Tibial artery (tissue), 4 donors: ENCODE measurements around the gene ARHGAP9.
"Not testable (repeated sequence)": the region's sequence is repeated elsewhere in the genome, so short reads cannot be mapped to it uniquely, and the experiment has no call there.

Experiments used
- DNase-seq, 2 donors: peaks; one replicate each; pipeline ENCODE4 v3.0.0-alpha.2; 2019
- H3K27ac ChIP-seq, 2 donors: fragments of 200-600 bp; sonication (generic) in 1 of 2; 1 replicate in 1 of 2; 2 replicates in 1 of 2; pipeline ENCODE4 v1.5.1; 2018 to 2019; ENCODE audit warnings: mild to moderate bottlenecking in 1 of 2
- H3K27me3 ChIP-seq, 2 donors: fragments of 200-600 bp; sonication (generic) in 1 of 2; one replicate each; pipeline versions ENCODE4 v1.5.1 to v1.6.0; 2016 to 2019
- H3K36me3 ChIP-seq, 3 donors: fragments of 200-600 bp; sonication (generic) in 2 of 3; one replicate each; pipeline ENCODE4 v1.5.1; 2016 to 2019; ENCODE audit warnings: mild to moderate bottlenecking in 2 of 3
- H3K4me1 ChIP-seq, 4 donors: fragments of 200-600 bp; sonication (generic) in 2 of 4; 1 replicate in 3 of 4; 2 replicates in 1 of 4; pipeline ENCODE4 v1.5.1; 2016 to 2019
- H3K4me3 ChIP-seq, 2 donors: fragments of 200-600 bp; sonication (generic) in 1 of 2; 1 replicate in 1 of 2; 2 replicates in 1 of 2; pipeline ENCODE4 v1.5.1; 2018 to 2019; ENCODE audit warnings: mild to moderate bottlenecking in 2 of 2
- H3K9me3 ChIP-seq, 3 donors: fragments of 200-600 bp; sonication (generic) in 1 of 3; one replicate each; pipeline ENCODE4 v1.5.1; 2016 to 2019
- intact Hi-C: fragments of 100-400 bp; cut with DNase I; formaldehyde crosslinking; loops from one replicate; pipeline ENCODE4 v1.15.0; 2023; ENCODE audit warnings: low total_unique reads
- TF ChIP-seq, protein P1 (sequence below), 2 experiments: fragments of 200-600 bp in 1 of 2; fragments of 450-650 bp in 1 of 2; IDR thresholded peaks; one replicate each; pipeline ENCODE4 v1.5.1; 2017 to 2019; ENCODE audit warnings: antibody characterized with exemption in 2 of 2, mild to moderate bottlenecking in 1 of 2, moderate library complexity in 1 of 2

Gene ARHGAP9

DNA sequence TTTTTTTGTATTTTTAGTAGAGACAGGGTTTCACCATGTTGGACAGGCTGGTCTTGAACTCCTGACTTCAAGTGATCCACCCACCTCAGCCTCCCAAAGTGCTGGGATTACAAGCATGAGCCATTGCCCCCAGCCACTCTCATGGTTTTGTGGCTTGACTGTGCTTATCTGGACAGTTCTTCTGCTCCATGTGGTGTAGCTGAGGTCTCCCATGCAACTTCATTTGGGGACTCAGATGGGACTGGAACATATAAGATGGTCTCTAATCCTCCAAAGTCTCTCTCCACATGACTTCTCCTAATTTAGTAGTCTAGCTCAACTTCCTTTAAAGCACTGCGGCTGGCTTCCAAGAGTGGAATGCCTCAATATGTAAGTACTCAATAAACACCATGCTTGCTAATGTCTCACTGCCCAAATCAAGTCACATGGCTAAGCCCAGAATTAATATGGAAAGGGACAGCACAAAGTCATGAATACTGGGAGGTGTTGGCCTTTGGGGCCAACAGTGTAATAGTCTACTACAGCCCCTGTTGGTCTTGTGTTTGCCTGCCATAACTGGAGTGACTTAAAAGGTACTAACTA, 37.7 kb downstream of the ARHGAP9 start:
- no peak for DNase-seq
- Histone ChIP-seq H3K36me3 (no peaks in the 10 kb centered on the region), H3K9me3 (no peaks in the 10 kb centered on the region), H3K27ac (no peak overlapping the region), H3K27me3 (no peaks in the 10 kb centered on the region), H3K4me1 (no peaks in the 10 kb centered on the region), H3K4me3 (no peak overlapping the region)
- intact Hi-C loops = no loop called here
- TF ChIP-seq, protein P1, sequence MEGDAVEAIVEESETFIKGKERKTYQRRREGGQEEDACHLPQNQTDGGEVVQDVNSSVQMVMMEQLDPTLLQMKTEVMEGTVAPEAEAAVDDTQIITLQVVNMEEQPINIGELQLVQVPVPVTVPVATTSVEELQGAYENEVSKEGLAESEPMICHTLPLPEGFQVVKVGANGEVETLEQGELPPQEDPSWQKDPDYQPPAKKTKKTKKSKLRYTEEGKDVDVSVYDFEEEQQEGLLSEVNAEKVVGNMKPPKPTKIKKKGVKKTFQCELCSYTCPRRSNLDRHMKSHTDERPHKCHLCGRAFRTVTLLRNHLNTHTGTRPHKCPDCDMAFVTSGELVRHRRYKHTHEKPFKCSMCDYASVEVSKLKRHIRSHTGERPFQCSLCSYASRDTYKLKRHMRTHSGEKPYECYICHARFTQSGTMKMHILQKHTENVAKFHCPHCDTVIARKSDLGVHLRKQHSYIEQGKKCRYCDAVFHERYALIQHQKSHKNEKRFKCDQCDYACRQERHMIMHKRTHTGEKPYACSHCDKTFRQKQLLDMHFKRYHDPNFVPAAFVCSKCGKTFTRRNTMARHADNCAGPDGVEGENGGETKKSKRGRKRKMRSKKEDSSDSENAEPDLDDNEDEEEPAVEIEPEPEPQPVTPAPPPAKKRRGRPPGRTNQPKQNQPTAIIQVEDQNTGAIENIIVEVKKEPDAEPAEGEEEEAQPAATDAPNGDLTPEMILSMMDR (IDR thresholded peaks at IDR 0.05) = no peak

DNA sequence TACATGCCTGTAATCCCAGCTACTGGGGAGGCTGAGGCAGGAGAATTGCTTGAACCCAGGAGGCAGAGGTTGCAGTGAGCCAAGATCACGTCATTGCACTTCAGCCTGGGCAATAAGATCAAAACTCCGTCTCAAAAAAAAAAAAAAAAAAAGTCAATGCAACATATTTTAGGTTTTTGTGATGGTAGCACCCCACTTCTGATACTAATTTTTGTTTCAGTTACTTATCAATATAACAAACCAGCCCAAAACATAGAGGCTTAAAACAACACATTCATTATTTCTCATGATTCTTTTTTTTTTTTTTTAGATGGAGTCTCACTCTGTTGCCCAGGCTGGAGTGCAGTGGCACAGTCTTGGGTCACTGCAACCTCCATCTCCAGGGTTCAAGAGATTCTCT, 38.3 kb downstream of the ARHGAP9 start:
- DNase-seq, H3K9me3 ChIP-seq, H3K36me3 ChIP-seq, H3K4me3 ChIP-seq, H3K27ac ChIP-seq, H3K4me1 ChIP-seq, intact Hi-C loops, H3K27me3 ChIP-seq: not testable (repeated sequence)

DNA sequence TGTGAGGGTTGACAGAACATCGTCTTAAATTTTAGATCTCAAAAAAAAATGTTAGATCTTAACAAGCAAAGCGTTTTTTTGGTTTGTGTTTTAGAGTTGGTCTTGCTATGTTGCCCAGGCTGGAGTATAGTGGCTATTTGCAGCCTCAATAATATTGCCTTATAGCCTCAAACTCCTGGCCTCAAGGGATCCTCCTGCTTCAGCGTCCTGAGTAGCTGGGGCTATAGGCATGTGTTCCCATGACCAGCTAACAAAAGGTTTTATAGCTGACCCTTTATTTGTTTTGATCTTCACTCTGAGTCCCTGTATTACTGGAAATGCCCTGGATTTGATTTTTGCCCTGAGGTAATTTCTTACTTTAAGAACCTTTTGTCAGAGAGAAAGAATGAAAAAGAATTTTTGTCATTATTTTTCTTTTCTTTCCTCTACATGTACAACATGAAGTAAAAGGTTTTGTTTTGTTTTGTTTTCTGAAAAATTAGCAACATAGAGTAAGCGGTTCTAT, 39.9 kb downstream of the ARHGAP9 start:
- Histone ChIP-seq H3K36me3 (no peaks in the 10 kb centered on the region), H3K4me1 (no peaks in the 10 kb centered on the region), H3K9me3 (no peaks in the 10 kb centered on the region), H3K27ac (no peak overlapping the region), H3K4me3 (no peak overlapping the region), H3K27me3 (no peaks in the 10 kb centered on the region)
- TF ChIP-seq, protein P1 (IDR thresholded peaks at IDR 0.05) = no peak
- intact Hi-C loops = no loop called here
- no peak for DNase-seq

DNA sequence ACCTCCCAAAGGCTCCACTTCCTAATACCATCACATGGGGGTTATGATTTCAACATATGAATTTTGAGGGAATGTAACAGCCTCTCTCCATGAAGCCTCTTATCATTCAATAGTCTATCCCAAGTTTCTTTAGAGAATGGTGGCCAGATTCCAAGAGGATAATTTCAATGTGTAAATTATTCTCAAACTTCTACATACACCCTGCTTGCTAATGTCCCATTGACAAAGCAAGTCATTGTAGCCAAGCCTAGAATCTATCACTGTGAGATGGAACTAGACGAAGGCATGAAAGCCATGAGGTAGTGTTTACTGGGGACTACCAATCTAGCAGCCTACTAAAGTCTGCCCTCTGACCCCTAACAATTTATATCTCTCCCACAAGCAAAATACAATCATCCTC, 41.3 kb downstream of the ARHGAP9 start:
- H3K27me3 ChIP-seq = no peaks in the 10 kb centered on the region
- TF ChIP-seq, protein P1 (IDR thresholded peaks at IDR 0.05) = no peak
- intact Hi-C loops = no loop called here
- H3K27ac ChIP-seq = no peak overlapping the region
- H3K4me3 ChIP-seq = no peak overlapping the region
- no peaks in the 10 kb centered on the region for H3K36me3 ChIP-seq
- H3K4me1 ChIP-seq = no peaks in the 10 kb centered on the region
- H3K9me3 ChIP-seq = no peaks in the 10 kb centered on the region
- DNase-seq = no peak

DNA sequence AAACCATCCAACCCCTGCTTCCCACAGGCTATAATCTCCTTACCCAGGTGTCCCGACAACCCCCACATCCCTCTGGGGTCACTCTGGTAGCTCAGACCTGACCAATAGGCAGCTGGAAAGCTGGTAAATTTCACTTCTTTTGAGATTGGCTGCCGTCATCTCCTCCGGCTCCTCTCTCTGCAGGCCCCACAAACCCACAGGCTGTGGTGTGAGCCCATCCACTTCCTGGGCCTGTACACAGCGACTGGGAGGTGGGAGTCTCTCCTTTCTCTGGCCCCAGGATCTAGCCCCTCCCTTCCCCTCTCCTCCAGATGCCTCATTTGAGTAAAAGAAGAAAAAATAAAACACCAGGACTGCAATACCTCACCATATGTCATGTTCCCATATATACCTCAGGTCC, 44.4 kb downstream of the ARHGAP9 start:
- H3K36me3 ChIP-seq = no peaks in the 10 kb centered on the region
- intact Hi-C loops = no loop called here
- no peaks in the 10 kb centered on the region for H3K9me3 ChIP-seq
- peaks cover 0 to 2% (median 0%) of the 10 kb centered on the region in 4 donors for H3K4me1 ChIP-seq
- TF ChIP-seq, protein P1 (IDR thresholded peaks at IDR 0.05) = no peak
- no peak overlapping the region for H3K4me3 ChIP-seq
- H3K27ac ChIP-seq = no peak overlapping the region
- H3K27me3 ChIP-seq = no peaks in the 10 kb centered on the region
- no peak for DNase-seq

DNA sequence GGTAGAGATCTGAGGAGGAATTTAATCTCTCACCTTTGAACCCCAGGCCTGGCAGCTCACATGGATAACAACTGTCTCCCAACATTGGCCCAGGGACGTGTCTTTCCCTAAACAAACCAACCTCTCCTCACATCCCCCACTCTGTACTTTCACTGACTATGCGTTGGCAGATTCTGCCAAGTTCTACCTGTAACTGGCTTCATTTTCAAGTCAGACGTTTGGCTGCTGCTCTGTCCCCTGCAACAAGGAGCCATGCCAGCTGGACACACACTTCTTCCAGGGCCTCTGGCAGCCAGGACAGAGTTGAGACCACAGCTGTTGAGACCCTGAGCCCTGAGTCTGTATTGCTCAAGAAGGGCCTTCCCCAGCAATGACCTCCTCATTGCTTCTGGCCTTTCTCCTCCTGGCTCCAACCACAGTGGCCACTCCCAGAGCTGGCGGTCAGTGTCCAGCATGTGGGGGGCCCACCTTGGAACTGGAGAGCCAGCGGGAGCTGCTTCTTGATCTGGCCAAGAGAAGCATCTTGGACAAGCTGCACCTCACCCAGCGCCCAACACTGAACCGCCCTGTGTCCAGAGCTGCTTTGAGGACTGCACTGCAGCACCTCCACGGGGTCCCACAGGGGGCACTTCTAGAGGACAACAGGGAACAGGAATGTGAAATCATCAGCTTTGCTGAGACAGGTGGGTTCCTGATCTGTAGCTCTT, 45.0 kb downstream of the ARHGAP9 start, which contains the start of gene INHBC:
Gene INHBC, plus strand, starts transcription at position 268 of the 707 bp plus-strand sequence. Its CDS starts 103 bp downstream, at position 371.
- Histone ChIP-seq H3K9me3 (no peaks in the 10 kb centered on the region), H3K4me1 (peaks cover 0 to 4% (median 3%) of the 10 kb centered on the region in 4 donors), H3K27me3 (no peaks in the 10 kb centered on the region), H3K27ac (no peak within 1 kb of the TSS), H3K36me3 (no peaks in the 10 kb centered on the region), H3K4me3 (no peak within 1 kb of the TSS)
- TF ChIP-seq, protein P1 (IDR thresholded peaks at IDR 0.05) = no peak
- intact Hi-C loops = no loop called here
- no peak for DNase-seq
